OCI-LY3 (cell line): ENCODE measurements around the gene C1QTNF4.
A peak's percentile ranks its signal among the peaks of the same experiment; 100 is the strongest.
"Not testable (repeated sequence)": the region's sequence is repeated elsewhere in the genome, so short reads cannot be mapped to it uniquely, and the experiment has no call there.

Experiments used
- H2AFZ ChIP-seq: fragments of 200-600, 300-600 bp; shearing (Covaris generic); 2 replicates; pipeline ENCODE4 v1.6.0; 2014; ENCODE audit warnings: antibody characterized with exemption, low read depth, low read length
- H3K27ac ChIP-seq: fragments of 200-600, 300-600 bp; sonication (generic); 2 replicates; pipeline ENCODE4 v1.5.1; 2014; ENCODE audit warnings: mild to moderate bottlenecking, low read length, moderate library complexity, mixed read lengths
- H3K27me3 ChIP-seq: fragments of 200-600, 300-600 bp; sonication (generic); 2 replicates; pipeline ENCODE4 v1.6.1; 2014; ENCODE audit warnings: low read depth, low read length, mixed read lengths
- H3K36me3 ChIP-seq: fragments of 200-600, 300-600 bp; sonication (generic); replicated peaks from 2 replicates; pipeline ENCODE3; 2014; ENCODE audit warnings: low read depth, low read length, mixed read lengths
- H3K4me1 ChIP-seq: fragments of 300-600, 200-600 bp; sonication (generic); 2 replicates; pipeline ENCODE4 v1.6.1; 2014; ENCODE audit warnings: low read length, mixed read lengths
- H3K4me2 ChIP-seq: fragments of 200-600, 300-600 bp; sonication (generic); 2 replicates; pipeline ENCODE4 v1.6.1; 2014; ENCODE audit warnings: low read length, mixed read lengths
- H3K4me3 ChIP-seq: fragments of 300-600, 200-600 bp; sonication (generic); 2 replicates; pipeline ENCODE4 v1.5.1; 2014; ENCODE audit warnings: antibody characterized with exemption, mild to moderate bottlenecking, low read length, moderate library complexity
- H3K79me2 ChIP-seq: fragments of 300-600, 200-600 bp; shearing (Covaris generic); 2 replicates; pipeline ENCODE4 v1.6.1; 2014; ENCODE audit warnings: mild to moderate bottlenecking, low read length, mixed read lengths
- H3K9ac ChIP-seq: fragments of 300-600, 200-600 bp; shearing (Covaris generic); 2 replicates; pipeline ENCODE4 v1.6.0; 2014; ENCODE audit warnings: mild to moderate bottlenecking, low read length, moderate library complexity
- H3K9me3 ChIP-seq: fragments of 200-600, 300-600 bp; shearing (Covaris generic); 2 replicates; pipeline ENCODE4 v1.6.1; 2014; ENCODE audit warnings: low read length, mixed read lengths; ENCODE audit not compliant: insufficient read depth
- H4K20me1 ChIP-seq: fragments of 200-600, 300-600 bp; sonication (generic); 2 replicates; pipeline ENCODE4 v1.6.1; 2016; ENCODE audit warnings: low read length, mixed read lengths; ENCODE audit not compliant: insufficient read depth
- EZH2phosphoT487 ChIP-seq: fragments of 200-600 bp; shearing (Covaris generic); IDR thresholded peaks from 2 replicates; pipeline ENCODE4 v1.6.1; 2018; ENCODE audit warnings: antibody characterized with exemption, mixed run types, low read depth
- TF ChIP-seq, protein P1 (sequence below): fragments of 200-600, 300-600 bp; sonication (generic); IDR thresholded peaks from 2 replicates; pipeline ENCODE4 v1.5.1; 2014; ENCODE audit warnings: antibody characterized with exemption, low read length, low read depth

The C1QTNF4 gene

GRCh38 chr11:47566149-47566698, 28.0 kb downstream of the C1QTNF4 start:
- Histone ChIP-seq H2AFZ (no peak overlapping the region; the same call in 1 of the 2 replicates), H3K79me2 (peaks cover 62% of the 10 kb centered on the region)

GRCh38 chr11:47565340-47566148, 28.7 kb downstream of the C1QTNF4 start, which contains the start of gene PTPMT1:
Gene PTPMT1 (plus strand): TSS chr11:47565599. CDS start chr11:47565623, 24 bp downstream.
- Histone ChIP-seq H3K79me2 (peaks cover 55% of the 10 kb centered on the region), H3K4me3 (peak within 1 kb of the TSS; percentile 94), H3K4me1 (peaks cover 11% of the 10 kb centered on the region), H2AFZ (peak within 1 kb of the TSS; percentile 73), H3K27me3 (no peaks in the 10 kb centered on the region), H4K20me1 (no peaks in the 10 kb centered on the region), H3K36me3 (peaks cover 12% of the 10 kb centered on the region), H3K9me3 (no peaks in the 10 kb centered on the region), H3K9ac (peak within 1 kb of the TSS; percentile 90), H3K27ac (peak within 1 kb of the TSS; percentile 51), H3K4me2 (peak within 1 kb of the TSS; percentile 100)
- TF ChIP-seq, protein P1, sequence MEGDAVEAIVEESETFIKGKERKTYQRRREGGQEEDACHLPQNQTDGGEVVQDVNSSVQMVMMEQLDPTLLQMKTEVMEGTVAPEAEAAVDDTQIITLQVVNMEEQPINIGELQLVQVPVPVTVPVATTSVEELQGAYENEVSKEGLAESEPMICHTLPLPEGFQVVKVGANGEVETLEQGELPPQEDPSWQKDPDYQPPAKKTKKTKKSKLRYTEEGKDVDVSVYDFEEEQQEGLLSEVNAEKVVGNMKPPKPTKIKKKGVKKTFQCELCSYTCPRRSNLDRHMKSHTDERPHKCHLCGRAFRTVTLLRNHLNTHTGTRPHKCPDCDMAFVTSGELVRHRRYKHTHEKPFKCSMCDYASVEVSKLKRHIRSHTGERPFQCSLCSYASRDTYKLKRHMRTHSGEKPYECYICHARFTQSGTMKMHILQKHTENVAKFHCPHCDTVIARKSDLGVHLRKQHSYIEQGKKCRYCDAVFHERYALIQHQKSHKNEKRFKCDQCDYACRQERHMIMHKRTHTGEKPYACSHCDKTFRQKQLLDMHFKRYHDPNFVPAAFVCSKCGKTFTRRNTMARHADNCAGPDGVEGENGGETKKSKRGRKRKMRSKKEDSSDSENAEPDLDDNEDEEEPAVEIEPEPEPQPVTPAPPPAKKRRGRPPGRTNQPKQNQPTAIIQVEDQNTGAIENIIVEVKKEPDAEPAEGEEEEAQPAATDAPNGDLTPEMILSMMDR, result no peak
- TF ChIP-seq EZH2phosphoT487, result no peak

More at GRCh38 chr11:47566149-47566698, 28.0 kb downstream of the C1QTNF4 start:
- H3K9ac ChIP-seq, result peak overlapping the region; percentile 90
- H4K20me1 ChIP-seq, result no peaks in the 10 kb centered on the region
- H3K4me1 ChIP-seq, result peaks cover 11% of the 10 kb centered on the region
- no peaks in the 10 kb centered on the region for H3K9me3 ChIP-seq
- H3K4me2 ChIP-seq, result peak overlapping the region; percentile 100
- no peak for TF ChIP-seq EZH2phosphoT487
- TF ChIP-seq, protein P1, result no peak
- peak overlapping the region; percentile 51; the same call in 1 of the 2 replicates for H3K27ac ChIP-seq
- H3K27me3 ChIP-seq, result no peaks in the 10 kb centered on the region
- H3K36me3 ChIP-seq, result peaks cover 13% of the 10 kb centered on the region
- peak overlapping the region; percentile 94 for H3K4me3 ChIP-seq

- H2AFZ ChIP-seq, result peak overlapping the region; percentile 60; the same call in 1 of the 2 replicates
- peaks cover 11% of the 10 kb centered on the region for H3K4me1 ChIP-seq
- TF ChIP-seq, protein P1, result no peak
- no peak for TF ChIP-seq EZH2phosphoT487
- H3K27ac ChIP-seq, result peak overlapping the region; percentile 51
- H3K79me2 ChIP-seq, result peaks cover 49% of the 10 kb centered on the region
- no peaks in the 10 kb centered on the region for H3K27me3 ChIP-seq
- peak overlapping the region; percentile 94 for H3K4me3 ChIP-seq
- H4K20me1 ChIP-seq, result no peaks in the 10 kb centered on the region
- peak overlapping the region; percentile 90 for H3K9ac ChIP-seq
- H3K9me3 ChIP-seq, result no peaks in the 10 kb centered on the region
- peak overlapping the region; percentile 100 for H3K4me2 ChIP-seq
- H3K36me3 ChIP-seq, result peaks cover 12% of the 10 kb centered on the region
Measured at GRCh38 chr11:47564933-47565339, 29.3 kb downstream of the C1QTNF4 start.

DNA sequence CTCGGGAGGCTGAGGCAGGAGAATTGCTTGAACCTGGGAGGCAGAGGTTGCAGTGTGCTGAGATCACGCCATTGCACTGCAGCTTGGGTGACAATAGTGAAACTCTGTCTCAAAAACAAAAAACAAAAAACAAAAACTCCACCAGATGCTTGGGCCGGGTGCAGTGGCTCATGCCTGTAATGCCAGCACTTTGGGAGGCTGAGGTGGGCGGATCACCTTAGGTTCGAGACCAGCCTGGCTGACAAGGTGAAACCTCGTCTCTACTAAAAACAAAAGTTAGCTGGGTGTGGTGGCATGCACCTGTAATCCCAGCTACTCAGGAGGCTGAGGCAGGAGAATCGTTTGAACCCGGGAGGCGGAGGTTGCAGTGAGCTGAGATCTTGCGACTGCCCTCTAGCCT, 29.8 kb downstream of the C1QTNF4 start:
- H3K9ac ChIP-seq, H3K27ac ChIP-seq, H3K36me3 ChIP-seq, H4K20me1 ChIP-seq, H3K9me3 ChIP-seq, H3K27me3 ChIP-seq, H2AFZ ChIP-seq: not testable (repeated sequence)
- peak overlapping the region; percentile 100; the same call in 1 of the 2 replicates for H3K4me2 ChIP-seq
- H3K4me1 ChIP-seq, result peaks cover 11% of the 10 kb centered on the region
- H3K4me3 ChIP-seq, result 0 out of 2 replicates have a peak overlapping the region, but pooled peaks have one; percentile 94
- peaks cover 43% of the 10 kb centered on the region for H3K79me2 ChIP-seq

GRCh38 chr11:47562393-47562792, 31.8 kb downstream of the C1QTNF4 start:
- not testable (repeated sequence) for H3K9ac ChIP-seq, H3K4me3 ChIP-seq, H3K27me3 ChIP-seq, H3K27ac ChIP-seq, H3K9me3 ChIP-seq, H3K36me3 ChIP-seq, H2AFZ ChIP-seq, H4K20me1 ChIP-seq, H3K4me2 ChIP-seq
- H3K79me2 ChIP-seq, result peaks cover 26% of the 10 kb centered on the region
- H3K4me1 ChIP-seq, result peaks cover 11% of the 10 kb centered on the region
